Body of pancreas (tissue), 4 donors: Measurements from ENCODE around the gene ADGRG3.

Experiments
- POLR2A ChIP-seq, 3 donors: fragments of 450-650 bp; IDR thresholded peaks; one replicate each; pipeline ENCODE4 v1.6.1; 2016; ENCODE audit warnings: antibody characterized with exemption in 3 of 3, mild to moderate bottlenecking in 2 of 3
- TF ChIP-seq, protein P1 (sequence below), 7 experiments: fragments of 450-650 bp in 4 of 7; fragments of 200-600 bp in 3 of 7; sonication (generic) in 3 of 7; IDR thresholded peaks; one replicate each; pipeline ENCODE4 v1.5.1; 2016 to 2019; ENCODE audit warnings: antibody characterized with exemption in 7 of 7

DNA sequence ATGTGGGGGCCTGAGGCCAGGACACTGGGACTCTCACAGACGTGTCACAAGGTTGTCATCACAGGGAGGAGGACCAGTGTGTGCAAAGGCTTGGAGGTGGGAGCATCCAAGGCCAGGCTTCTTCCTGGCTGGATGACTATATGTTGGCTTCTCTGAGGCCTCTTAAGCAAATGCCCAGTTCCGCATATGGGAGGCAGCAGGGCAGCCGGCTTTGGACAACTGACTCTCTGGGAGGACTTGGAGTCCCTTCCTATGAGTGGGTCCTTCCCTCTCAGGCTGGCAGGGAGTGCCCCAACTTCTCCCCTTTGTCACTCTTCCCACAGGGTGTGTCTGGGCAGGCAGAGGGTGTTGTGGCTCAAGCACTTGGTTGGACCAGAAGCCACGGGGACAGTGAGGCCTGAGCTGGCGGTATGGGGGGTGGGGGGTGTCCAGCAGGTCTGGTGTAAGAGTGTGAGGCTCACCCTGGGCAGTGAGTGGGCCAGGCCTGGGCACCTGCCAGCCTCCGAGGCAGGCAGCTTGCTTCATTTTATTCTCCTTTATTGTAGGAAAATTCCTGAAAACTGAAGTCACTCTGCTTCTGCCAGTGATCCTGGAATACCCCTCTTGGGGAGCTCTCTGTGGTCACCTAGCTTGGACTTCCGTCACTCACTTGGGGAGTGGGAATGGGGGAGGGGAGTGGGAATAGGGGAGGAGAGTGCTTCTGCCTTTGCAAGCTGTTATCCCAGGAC, 24.8 kb upstream of the ADGRG3 start:
- TF ChIP-seq, protein P1, sequence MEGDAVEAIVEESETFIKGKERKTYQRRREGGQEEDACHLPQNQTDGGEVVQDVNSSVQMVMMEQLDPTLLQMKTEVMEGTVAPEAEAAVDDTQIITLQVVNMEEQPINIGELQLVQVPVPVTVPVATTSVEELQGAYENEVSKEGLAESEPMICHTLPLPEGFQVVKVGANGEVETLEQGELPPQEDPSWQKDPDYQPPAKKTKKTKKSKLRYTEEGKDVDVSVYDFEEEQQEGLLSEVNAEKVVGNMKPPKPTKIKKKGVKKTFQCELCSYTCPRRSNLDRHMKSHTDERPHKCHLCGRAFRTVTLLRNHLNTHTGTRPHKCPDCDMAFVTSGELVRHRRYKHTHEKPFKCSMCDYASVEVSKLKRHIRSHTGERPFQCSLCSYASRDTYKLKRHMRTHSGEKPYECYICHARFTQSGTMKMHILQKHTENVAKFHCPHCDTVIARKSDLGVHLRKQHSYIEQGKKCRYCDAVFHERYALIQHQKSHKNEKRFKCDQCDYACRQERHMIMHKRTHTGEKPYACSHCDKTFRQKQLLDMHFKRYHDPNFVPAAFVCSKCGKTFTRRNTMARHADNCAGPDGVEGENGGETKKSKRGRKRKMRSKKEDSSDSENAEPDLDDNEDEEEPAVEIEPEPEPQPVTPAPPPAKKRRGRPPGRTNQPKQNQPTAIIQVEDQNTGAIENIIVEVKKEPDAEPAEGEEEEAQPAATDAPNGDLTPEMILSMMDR (IDR thresholded peaks at IDR 0.05), result no peak
- no peak for TF ChIP-seq POLR2A (IDR thresholded peaks at IDR 0.05)
